ENCODE results near the gene YARS2. TPM values are rescaled to one million over a fixed set of nuclear protein-coding genes. Genes with fewer than 3 reads are reported as not detected.

The YARS2 gene
- total and polyA plus RNA-seq, 2 of the 13 experiments (the other 11 are each of a cell fraction or from before 2014, with no cell fraction given): 17.9 to 39.6 TPM

GRCh38 chr12:32714772-32715171 is 40.9 kb downstream of the YARS2 start:
- no peak overlapping the region for H3K9ac ChIP-seq (ENCODE audit: insufficient read depth, low read depth, low read length)
- WGBS (ENCODE audit: low lambda C conversion rate): 98% methylated on average over 4 of the region's 4 CpGs
- in situ Hi-C loops (cut with HindIII; ENCODE audit: extremely low pct_ligation_motif_present, low pct_unique_long_range_greater_than_20kb) (no loop called here), intact Hi-C loops (cut with micrococcal nuclease; ENCODE audit: unreplicated experiment) (no loop called here)
- no peaks in the 10 kb centered on the region for H3K9me3 ChIP-seq (ENCODE audit: low read length)
- no peak overlapping the region for H2AFZ ChIP-seq (ENCODE audit: low read length)
- H3K79me2 ChIP-seq (ENCODE audit: insufficient read depth, low read length): no peaks in the 10 kb centered on the region
- FAIRE-seq (no peak), DNase-seq (ENCODE audit: low spot score) (no peak), ATAC-seq (no peak)
- no peaks in the 10 kb centered on the region for H3K4me1 ChIP-seq (ENCODE audit: insufficient read depth, low read length)
- no peak overlapping the region for H3K4me2 ChIP-seq (ENCODE audit: low read depth, low read length)
- CTCF ChIA-PET (ENCODE audit: low intra/inter-chr PET ratio, low total read pairs): no interaction called here
- H3K4me3 ChIP-seq (replicated peaks in 1 of 3; ENCODE audit: insufficient read depth in 1 of 3, low read depth in 2 of 3, low read length in 3 of 3): no peak overlapping the region
- no TSS peak for BruUV-seq (replicated peaks)
- POLR2A ChIA-PET: no interaction called here
- no peaks in the 10 kb centered on the region for H4K20me1 ChIP-seq (ENCODE audit: insufficient read depth, low read length)
- H3K27me3 ChIP-seq (ENCODE audit: control insufficient read depth in 1 of 2, insufficient read depth in 2 of 2, low read length in 2 of 2): no peaks in the 10 kb centered on the region
- H3K36me3 ChIP-seq (replicated peaks in 1 of 2; ENCODE audit: control insufficient read depth in 1 of 2, insufficient read depth in 2 of 2, low read length in 2 of 2): peaks cover 9 to 44% of the 10 kb centered on the region in 2 experiments
- no peak overlapping the region for H3K27ac ChIP-seq (ENCODE audit: extremely low read length, insufficient read depth, low read length)
- no peak for TF ChIP-seq ATF4 (CRISPR knock-in tag; IDR thresholded peaks at IDR 0.05)
- TF ChIP-seq ZKSCAN5 (CRISPR knock-in tag; IDR thresholded peaks at IDR 0.05): no peak
- TF ChIP-seq GZF1 (CRISPR knock-in tag; IDR thresholded peaks at IDR 0.05): no peak
- TF ChIP-seq CBX1 (IDR thresholded peaks at IDR 0.05; ENCODE audit: low read depth): no peak
- TF ChIP-seq ZNF18 (CRISPR knock-in tag; IDR thresholded peaks at IDR 0.05; ENCODE audit: insufficient replicate concordance): no peak
- no peak for TF ChIP-seq ZNF75D (CRISPR knock-in tag; IDR thresholded peaks at IDR 0.05; ENCODE audit: borderline replicate concordance)
- TF ChIP-seq ZNF629 (CRISPR knock-in tag; conservative IDR thresholded peaks at IDR 0.05): no peak
- no peak for TF ChIP-seq ZNF816 (CRISPR knock-in tag; IDR thresholded peaks at IDR 0.05; ENCODE audit: borderline replicate concordance)
- TF ChIP-seq ZFP90 (CRISPR knock-in tag; IDR thresholded peaks at IDR 0.05; ENCODE audit: borderline replicate concordance): no peak

Measured in HepG2 (cell line).